GM19025 (cell line): ENCODE data around the gene PJVK.

ENCODE experiments used
- ATAC-seq: cut with Tn5 transposase; IDR thresholded peaks from one replicate; pipeline ENCODE4 v1.9.1; 2021; ENCODE audit warnings: mild to moderate bottlenecking, low read depth, moderate library complexity; ENCODE audit not compliant: unreplicated experiment

The PJVK gene

DNA sequence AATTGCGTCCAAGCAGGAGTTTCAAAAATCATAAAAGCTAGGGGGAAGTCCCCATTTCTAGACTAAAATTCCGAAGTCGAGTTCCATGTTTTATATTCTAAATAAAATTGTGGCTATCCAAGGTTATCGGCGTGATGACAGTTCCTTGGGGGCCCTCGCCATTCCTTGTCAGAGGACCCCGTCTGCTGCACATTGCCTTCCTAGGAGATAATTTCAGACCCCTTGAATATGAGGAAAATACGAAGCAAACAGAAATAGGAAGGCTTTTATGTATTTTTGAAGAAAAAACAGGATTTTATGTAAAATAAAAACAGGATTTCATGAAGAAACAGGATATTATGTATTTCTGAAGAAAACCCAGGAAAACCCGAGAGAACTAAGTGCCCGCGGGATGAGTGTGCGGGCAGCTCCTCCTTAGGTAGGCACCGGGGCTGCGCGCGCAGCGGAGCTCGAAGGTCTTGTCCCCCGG is 28.6 kb downstream of the PJVK start:
- ATAC-seq = no peak

DNA sequence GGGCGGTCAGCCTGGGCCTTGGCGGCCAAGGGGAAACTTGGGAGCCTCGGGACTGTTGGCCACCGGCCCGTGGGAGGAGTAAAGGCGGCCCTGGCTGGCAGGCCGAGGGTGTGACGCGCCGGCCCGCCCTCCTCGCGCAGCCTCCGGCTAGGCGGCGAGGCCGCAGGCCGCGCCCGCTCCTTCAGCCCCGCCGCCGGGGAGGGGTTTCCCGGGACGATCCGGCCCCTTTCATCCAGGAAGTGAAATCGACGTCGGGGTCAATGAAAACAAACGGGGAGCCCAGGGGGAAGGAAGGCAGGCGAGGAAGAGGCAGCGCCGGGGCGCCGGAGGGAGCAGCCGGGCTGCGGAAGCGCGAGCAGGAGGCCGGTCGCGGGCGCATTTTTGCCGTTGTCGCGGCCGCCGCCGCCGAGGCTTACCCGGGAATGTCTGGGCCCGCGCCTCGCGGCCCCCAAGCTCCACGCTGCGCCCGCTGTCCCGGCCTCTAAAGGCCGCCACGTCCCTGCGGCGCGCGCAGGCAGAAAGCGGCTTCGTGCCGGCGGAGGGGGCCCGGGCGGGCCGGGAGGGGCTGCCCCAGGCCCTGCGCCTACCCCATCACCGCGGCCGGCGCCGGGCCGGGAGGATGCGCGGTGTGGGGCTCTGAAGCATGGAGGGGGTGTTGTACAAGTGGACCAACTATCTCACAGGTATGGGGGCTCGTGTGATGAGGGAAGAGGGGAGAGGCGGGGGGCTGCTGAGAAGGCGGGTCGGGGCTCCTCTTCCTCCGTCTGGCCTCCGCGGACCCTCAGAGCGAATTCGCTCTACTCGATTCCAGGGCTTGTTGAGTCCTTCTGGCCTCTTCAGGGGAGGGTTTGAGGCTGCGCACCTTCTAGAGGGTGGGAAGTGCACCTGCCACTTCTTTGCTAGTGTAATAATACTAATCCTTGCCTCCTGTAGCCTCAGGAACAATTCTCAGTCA is 29.3 kb downstream of the PJVK start, which contains the start of gene PLEKHA3:
Gene PLEKHA3, plus strand, starts transcription at position 231 of the 955 bp plus-strand sequence. Its CDS starts 413 bp downstream, at position 644.
- ATAC-seq = peak; percentile 75

DNA sequence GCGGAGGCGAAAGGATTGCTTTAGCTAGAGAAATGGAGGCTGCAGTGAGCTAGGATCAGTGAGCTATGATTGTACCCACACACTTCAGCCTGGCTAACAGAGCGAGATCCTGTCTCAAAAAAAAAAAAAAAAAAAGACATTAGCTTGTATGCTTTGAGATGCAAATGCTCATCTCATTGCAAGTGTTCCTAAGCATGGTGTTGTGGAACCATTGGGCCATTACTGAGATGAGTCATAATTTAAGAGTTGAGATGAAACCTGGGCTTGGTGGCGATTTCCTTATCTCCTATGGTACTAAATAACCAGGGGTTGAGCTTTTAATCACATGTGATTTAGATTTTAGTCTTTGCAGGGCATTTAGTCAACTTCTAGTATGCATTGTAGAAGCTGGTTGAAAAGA is 31.3 kb downstream of the PJVK start:
- no peak for ATAC-seq

DNA sequence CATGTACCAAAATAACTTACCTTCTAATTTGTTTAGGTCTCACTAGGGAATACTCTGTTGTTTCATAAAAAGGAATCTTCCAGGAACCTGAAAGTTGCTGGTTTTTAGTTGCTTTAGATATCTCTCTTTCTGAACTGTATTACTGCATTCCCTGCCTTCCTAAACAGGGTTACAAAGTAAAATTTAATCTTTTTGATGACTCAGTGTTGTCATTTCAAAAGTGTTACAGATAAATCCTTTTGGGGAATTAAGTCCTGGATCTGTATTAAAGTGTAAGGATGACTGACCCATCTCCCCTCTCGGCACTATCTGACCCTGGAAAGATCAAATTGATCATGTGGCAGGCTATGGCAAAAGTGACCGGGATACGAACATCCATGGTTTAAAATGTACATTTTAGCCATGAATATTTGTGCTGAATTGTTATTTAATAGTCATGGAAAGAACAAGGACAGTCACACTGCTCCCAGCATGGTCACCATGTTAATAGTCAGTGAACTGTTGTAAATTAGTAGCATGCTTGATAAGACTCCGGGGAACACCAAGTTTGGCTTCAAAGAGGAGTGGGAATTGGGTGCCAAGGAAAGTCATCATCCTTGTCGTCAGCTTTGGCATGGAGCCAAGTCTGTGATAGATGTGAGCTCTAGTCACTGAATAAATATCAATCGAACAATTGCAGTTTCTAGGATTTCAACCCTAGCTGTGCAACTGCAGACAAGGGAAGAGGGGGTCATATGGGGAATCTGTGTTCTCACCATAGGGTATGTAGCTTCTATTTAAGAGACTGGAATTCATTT is 33.3 kb downstream of the PJVK start:
- ATAC-seq = no peak

DNA sequence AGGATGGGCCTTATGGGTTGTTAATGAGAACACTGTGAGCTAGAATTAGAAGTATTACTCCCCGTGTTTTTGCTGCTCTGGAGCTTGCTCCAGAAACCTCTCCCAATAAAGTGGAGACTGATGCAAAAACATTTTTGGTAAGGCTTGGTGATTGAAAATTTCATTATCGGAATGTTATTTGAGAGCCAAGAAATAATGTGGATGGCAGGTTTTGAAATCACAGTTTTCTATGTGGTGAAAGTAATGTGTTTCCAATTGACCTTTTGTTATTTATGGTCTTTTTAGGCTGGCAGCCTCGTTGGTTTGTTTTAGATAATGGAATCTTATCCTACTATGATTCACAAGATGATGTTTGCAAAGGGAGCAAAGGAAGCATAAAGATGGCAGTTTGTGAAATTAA is 34.2 kb downstream of the PJVK start:
- no peak for ATAC-seq

DNA sequence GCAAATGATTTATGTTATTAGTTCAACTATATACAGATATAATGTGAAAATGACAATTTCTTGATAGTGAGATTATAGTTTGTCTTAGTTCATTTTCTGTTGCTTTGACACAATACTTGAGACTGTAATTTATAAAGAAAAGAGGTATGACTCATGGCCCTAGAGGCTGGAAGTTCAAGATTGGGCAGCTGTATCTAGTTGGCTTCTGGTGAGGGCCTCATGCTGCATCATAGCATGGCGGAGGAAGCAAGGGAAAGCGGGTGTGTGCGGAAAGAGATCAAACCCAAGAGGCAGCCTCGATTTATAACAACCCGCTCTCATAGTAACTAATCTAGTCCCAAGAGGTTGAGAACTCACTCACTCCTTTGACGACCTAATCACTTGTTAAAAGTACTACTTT is 40.4 kb downstream of the PJVK start:
- no peak for ATAC-seq

DNA sequence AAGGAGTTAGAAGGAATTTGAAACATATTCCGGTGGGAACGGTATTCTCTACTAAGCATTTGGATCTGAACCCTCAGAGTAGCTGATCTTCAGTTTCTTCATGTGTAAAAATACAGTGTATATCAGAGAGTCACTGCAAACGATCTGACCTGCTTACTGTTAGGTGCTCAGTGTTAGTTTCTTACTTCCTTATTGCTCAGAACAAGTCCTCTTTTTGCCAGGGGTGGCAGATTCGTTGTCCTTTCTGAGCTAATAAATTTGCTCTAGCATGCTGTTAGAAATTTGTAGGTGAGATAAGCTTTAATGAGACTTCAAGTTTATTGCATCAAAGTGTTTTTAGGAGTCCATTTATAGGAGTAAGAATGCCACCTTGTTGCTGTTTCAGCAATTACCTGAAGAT is 44.9 kb downstream of the PJVK start:
- no peak for ATAC-seq

DNA sequence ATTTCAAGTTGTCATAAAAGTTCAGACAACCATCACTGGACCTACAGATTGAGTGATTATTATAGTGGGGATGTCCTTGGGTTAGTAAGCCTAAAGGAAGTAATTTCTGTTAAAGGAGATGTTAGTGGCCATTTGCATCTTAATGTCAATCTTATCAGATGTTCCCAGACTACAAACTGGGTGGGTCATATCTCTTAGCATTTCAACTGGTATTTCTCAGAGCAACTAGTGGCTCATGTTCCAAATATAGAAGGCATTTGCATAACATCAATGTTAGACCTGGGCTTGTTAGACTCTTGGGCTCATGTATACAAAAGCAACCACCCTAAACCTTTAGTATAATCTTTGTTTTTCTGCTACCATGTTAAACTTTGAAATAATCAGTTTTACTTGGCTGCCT is 47.0 kb downstream of the PJVK start:
- no peak for ATAC-seq

DNA sequence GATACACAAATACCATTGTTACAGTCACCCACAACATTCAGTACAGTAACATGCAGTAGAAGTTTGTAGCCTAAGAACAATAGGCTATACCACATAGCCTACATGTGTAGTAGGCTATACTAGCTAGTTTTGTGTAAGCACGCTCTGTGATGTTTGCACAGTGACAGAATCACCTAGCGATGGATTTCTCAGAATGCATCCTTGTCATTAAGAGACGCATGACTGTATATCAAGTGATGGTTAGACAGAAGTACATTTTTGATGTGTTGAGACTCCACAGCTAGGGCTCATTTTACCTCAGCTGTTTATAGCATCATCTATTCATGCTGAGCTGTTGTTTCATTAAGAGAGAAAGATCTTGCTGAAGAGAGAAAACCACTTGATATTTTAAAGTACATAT is 48.5 kb downstream of the PJVK start:
- ATAC-seq = no peak

DNA sequence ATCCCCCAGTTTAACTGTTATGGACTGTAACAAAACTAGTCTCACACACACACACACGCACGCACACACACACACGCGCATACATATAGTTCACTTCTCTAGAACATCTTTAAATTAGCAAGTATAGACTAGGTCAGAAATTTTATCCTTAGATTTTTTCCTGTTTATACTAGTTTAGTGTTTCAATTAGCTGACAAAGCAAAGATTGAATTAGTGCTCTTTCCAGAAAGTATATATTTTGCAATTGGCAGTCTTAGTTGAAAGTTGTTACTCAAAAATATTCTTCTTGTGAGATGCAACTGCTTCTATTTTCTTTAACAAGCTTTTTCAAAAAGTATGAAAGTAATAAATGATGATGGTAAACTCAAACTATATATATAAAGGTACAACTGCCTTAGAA is 51.6 kb downstream of the PJVK start:
- ATAC-seq = no peak

DNA sequence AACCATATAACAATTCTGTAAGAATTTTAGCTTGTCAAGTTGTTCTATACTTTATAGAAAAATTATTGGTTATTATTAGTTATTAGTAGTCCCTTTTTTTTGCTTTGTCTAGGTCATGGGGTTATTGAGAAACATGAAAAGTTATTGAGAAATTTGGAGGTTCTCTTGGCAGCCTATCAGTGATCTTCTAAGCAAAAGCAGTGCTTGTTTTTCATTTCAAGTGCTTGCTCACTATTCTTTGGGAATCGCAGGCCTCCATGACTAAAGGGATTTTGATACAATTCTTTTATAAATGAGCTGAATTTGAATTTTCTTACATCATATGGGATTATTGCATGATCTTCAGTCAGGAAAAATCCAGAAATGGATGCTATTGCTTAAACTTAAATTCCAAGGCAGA is 54.9 kb downstream of the PJVK start:
- no peak for ATAC-seq

DNA sequence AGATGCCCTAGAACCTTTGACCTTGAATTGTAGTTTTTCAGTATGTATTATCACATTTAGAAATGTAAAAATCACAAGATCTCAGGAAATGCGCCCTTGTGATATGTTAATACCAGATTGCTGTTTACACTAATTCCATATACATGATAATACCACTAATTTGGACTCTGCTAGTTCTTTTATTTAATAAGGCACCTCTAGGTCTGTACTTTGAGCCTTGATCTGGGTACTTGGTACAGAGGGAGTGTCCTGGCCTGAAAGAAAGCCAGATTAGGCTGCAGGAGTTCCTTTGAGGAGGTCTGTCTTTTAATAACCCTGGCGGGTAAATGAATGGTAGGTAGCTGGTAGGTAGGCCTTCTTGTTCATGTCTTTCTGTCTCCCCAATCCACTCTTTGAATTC is 55.3 kb downstream of the PJVK start:
- no peak for ATAC-seq

DNA sequence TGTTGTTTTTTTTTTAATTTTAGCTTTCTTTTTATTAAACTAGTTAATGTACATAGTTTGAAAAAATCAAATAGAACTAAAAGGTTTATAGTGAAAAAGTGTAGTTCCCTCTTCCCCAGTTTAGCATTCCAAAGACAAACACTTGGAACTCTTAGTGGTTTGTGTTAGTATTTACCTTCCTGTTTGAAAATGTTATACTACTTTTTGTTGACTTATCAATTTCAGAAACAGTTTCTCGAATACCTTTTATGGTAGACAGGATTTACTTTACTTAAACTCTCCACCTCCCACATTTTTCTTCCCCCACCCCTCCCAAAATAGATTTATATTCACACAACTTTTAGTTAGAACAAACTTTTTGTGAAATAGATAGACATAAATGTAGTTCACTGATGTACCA is 55.8 kb downstream of the PJVK start:
- ATAC-seq = no peak

DNA sequence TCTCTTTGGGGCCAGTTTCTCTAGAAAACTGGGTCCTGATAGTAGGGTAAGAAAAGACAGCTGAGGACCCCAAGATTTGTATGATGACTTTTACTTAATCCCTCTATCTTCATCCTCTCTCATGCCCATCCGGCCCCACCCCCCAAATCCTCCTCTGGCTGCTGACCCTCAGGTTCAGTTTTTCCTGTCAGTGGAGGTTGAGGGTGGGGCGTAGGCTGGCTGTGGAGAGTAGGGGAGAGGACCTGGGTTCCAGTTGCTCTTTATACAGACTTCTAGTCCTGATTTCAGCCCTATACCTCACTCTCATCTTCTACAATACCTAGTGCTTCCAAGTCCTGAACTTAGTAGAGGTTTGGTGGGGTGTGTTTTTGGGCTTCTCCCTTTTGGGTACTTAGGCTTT is 57.5 kb downstream of the PJVK start:
- no peak for ATAC-seq

DNA sequence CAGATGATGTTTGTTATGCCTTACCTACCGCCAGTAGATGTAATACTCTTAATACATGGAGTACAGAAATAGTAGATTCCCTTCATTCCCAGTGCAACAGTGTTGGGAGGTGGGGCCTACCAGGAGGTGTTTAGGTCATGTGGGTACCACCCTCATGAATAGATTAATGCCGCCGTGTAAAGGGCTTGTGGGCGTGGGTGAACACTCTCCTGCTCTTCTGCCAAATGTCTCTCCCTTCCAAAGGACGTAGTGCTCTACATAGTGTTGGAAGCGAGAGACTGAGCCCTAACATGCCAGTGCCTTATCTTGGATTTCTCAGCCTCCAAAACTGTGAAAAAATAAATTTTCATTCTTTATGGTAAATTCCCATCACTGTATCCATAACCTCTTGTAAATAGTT is 59.2 kb downstream of the PJVK start:
- no peak for ATAC-seq
